Neural progenitor cell (in vitro differentiated cells): ENCODE measurements around the gene LPO.

Source experiments
- EZH2phosphoT487 ChIP-seq: fragments of 200-600 bp; sonication (generic); IDR thresholded peaks from 2 replicates; pipeline ENCODE4 v1.6.1; 2017; ENCODE audit warnings: antibody characterized with exemption
- TF ChIP-seq, protein P1 (sequence below): fragments of 200-600 bp; sonication (generic); IDR thresholded peaks from 2 replicates; pipeline ENCODE4 v1.5.1; 2017; ENCODE audit warnings: antibody characterized with exemption, mild to moderate bottlenecking

DNA sequence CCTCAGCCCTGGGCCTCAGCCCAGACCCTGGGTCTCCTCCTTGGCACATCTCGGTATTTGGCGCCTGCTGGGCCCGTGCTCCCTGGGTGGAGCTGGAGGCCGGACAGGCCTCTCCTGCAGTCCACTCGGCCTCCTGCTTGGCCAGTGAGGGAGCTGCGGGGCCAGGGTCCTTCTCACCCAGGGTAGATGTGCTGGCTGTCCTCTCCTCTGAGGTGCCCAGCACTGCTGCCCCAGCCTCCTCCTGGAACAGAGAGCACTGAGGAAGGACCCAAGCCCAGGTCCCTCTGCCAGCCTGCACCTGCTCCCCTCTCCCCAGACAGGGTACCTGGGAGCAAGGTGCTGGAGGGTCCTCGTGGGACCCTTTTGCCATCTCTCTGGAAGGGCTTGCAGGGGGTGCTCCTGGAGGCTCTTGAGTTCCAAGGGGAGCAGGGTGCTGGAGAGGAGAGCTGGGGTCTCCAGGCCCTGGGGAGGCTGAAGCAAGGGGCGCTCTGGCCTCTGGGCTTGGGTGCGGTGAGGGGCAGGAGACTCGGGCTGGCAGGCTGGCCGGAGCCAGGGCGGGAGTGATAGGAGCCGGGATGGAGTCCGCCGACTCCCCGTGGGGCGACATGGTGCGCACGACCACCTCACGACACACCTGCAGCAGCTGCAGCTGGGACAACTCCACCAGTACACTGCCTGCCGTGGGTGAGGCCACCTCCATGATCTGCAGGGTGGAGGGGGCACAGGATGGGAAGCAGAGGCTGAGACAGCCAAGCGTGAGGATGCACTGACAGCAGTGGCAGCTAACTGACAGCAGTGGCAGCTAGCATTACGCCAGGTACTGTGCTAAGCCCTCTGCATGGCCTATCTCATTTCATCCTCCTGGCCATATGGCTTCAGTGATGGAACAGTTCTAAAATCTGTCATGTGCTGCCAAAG lies 72.4 kb downstream of the LPO start:
- no peak for TF ChIP-seq EZH2phosphoT487
- TF ChIP-seq, protein P1, sequence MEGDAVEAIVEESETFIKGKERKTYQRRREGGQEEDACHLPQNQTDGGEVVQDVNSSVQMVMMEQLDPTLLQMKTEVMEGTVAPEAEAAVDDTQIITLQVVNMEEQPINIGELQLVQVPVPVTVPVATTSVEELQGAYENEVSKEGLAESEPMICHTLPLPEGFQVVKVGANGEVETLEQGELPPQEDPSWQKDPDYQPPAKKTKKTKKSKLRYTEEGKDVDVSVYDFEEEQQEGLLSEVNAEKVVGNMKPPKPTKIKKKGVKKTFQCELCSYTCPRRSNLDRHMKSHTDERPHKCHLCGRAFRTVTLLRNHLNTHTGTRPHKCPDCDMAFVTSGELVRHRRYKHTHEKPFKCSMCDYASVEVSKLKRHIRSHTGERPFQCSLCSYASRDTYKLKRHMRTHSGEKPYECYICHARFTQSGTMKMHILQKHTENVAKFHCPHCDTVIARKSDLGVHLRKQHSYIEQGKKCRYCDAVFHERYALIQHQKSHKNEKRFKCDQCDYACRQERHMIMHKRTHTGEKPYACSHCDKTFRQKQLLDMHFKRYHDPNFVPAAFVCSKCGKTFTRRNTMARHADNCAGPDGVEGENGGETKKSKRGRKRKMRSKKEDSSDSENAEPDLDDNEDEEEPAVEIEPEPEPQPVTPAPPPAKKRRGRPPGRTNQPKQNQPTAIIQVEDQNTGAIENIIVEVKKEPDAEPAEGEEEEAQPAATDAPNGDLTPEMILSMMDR, result no peak
